GM19240 (cell line): ENCODE measurements around the gene KIAA1191.
"Not testable (repeated sequence)": the region's sequence is repeated elsewhere in the genome, so short reads cannot be mapped to it uniquely, and the experiment has no call there.

Experiments used
- DNase-seq: peaks from one replicate; pipeline ENCODE4 v3.0.0; 2011; ENCODE audit warnings: low spot score; ENCODE audit not compliant: insufficient read length

KIAA1191 gene

DNA sequence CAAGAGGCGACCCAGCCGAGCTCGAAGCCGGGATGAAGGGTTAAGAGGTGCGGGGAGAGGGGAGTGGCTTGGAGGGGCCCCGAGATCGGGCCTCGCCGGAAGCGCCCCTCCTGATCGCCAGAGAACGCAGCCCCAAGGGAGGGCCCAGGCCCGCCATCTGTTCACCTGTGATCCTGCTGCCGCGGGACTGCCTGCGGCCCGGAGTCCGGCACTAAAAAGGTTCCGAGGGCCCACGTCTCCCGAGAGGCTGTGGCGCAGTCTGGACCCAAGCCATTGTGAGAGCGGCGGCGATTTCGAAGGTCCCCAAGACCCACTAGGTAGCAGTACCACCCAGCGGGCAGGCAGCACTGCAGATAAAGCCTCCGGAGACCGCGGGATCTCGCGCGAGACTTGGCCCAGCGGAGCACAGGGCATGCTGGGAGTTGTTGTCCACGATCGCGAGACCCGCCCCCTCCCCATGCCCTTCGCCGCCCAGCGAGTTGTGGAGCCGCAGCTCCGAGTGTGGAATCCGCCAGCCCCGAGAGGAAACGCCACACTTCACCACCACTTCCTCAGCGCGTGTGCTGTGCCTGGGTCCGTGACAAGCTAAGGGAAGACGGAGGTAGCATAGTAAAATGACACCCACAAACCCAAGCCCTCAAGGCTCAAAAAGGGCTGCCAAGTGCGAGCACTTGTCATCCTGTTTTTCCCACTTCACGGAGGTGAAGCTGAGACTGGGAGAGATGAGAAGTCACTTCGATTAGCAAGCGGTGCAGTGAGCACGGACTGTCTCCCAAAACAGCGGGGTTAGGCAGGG, at the start of gene KIAA1191:
Gene KIAA1191 (minus strand): TSS at position 328 of the 796 bp plus-strand sequence. CDS start 2,256 bp downstream, outside the sequence.
- peak; percentile 87 for DNase-seq

- no peak for DNase-seq
Measured at GRCh38 chr5:176410486-176411180, 49.1 kb upstream of the KIAA1191 start.

- no peak for DNase-seq
Measured at GRCh38 chr5:176409765-176410164, 48.2 kb upstream of the KIAA1191 start.

DNA sequence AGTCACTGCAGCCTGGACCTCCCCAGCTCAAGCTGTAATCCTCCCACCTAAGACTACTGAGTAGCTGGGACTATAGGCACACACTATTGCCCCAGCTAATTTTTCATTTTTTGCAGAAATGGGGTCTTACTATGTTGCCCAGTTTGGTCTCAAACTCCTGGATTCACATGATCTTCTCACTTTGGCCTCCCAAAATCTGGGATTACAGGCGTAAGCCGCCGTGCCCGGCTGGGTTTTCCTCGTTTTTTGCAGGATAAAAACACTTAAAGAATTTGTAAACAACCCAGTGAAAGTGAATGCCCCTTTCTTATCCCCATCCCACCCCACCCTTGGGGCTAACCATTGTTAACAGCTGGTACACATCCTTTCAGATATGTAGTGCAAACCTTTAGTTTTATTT, 47.0 kb upstream of the KIAA1191 start:
- DNase-seq = no peak

- not testable (repeated sequence) for DNase-seq
Measured at GRCh38 chr5:176408252-176408573, 46.6 kb upstream of the KIAA1191 start.

- no peak for DNase-seq
Measured at GRCh38 chr5:176407456-176408251, 46.1 kb upstream of the KIAA1191 start.

DNA sequence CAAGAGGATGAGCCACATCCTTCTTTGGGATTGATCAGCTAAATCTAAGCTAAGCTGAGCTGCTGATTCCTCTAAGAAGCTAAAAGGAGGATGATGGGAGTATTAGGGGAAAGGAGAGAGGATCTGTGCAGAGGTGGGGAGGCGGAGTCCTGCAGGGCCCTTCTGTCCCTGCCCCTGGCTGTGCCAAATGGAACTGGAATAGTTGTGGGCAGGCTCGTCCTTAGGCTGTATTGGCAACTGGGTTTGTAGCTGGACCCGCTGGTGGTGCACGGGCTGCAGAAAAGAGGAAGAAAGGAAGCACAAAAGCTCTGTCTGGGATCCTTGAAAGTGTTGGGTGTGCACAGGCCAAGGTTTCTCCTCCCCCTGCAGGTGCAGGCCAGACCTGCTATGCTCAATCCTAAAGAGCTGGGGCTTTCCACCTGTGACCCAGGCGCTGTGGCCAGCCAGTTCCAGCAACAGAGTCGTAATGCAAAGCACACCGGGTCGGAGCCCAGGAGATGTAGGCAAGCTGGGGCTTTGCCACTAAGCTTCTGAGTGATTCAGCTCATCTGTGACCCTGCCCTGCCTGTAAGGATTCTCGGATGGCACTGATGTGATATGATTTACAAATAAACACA, 45.0 kb upstream of the KIAA1191 start:
- no peak for DNase-seq

DNA sequence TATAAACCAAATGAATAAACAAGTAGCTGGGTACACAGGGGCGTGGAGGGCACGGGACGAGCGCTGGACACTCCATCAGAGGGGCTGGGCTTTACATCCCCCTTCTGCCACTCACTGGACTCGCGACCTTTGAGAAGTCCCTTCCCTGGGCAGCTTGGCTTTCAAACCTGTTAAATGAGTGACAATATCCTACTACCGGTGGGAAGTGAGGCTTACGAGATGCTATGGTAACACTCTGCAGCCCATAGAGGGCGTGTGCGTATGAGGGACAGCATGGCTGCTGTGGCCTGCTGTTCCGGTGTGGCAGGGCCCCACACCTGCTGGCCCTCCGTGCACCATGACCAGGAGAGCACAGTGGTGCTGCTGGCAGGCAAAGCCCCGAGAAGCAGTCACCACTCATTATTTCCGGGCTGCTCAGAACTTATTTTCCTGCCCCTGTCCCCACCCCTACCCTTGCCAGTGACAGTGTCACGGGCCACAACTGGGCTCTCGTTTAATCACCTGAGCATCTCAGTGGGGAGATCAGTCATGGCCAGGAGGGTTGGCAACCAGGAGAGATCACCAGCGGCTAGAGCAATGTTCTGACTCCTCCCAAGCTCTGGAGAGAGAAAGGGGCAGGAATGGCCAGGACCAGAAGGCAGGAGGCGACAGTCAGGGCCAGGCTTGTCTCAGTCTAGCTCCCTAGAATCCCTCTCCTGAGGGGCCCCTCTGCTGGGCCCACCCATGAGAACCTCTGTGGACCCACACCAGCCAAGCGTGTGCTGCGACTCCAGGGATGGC, 44.3 kb upstream of the KIAA1191 start:
- no peak for DNase-seq

GRCh38 chr5:176401281-176402205, 40.0 kb upstream of the KIAA1191 start:
- no peak for DNase-seq

- no peak for DNase-seq
Measured at GRCh38 chr5:176400382-176401156, 39.0 kb upstream of the KIAA1191 start.

DNA sequence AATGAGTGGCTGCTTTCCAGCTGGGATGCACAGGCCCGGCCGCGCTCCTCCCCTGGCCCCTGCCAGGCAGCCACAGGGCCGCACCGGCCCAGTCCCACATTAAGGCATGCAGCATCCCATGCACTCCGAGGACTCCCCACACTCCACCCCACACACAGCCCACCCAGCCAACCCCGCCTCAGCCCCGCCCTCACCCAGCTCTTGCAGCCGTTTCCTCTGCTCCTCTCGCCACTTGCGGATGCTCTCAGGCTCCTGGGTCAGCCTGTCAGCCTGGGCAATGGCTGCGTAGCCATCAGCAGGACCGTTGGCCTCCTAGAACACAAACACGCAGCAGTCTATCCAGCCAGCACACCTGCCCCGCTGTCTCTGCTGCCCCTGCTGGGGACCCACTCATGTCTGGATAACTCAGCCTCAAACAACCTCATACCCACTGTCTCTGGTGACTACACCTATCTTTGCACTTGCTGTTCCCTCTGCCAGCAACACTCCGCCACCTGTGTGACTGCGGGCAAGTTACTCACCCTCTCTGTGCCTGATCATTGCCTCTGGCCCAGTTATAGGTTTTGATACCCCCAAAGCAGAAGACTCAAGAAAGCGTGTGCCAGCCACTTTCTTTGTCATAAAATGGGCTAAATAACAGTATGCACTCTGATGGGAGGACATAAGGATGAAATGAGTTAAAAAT, 36.3 kb upstream of the KIAA1191 start:
- no peak for DNase-seq

- DNase-seq = no peak
Measured at GRCh38 chr5:176396330-176396729, 34.8 kb upstream of the KIAA1191 start.

GRCh38 chr5:176394881-176395675, 33.5 kb upstream of the KIAA1191 start:
- DNase-seq = no peak

DNA sequence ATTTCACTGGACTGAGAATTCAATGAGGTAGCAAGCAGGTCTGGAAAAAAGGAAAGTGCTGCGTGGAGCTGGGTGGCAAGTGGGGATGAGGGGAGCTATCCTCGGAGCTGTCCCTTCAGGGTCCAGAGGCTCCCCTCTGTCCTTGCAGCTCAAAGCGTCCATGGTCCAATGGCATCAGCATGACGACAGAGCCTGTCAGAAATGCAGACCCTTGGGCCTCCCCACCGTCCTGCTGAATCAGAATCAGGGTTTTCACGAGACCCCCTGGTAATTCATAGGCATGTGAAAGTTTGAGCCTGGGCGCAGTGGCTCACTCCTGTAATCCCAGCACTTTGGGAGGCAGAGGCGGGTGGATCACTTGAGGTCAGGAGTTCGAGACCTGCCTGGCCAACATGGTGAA, 32.5 kb upstream of the KIAA1191 start:
- DNase-seq = no peak

- no peak for DNase-seq
Measured at GRCh38 chr5:176392526-176392925, 31.0 kb upstream of the KIAA1191 start.

DNA sequence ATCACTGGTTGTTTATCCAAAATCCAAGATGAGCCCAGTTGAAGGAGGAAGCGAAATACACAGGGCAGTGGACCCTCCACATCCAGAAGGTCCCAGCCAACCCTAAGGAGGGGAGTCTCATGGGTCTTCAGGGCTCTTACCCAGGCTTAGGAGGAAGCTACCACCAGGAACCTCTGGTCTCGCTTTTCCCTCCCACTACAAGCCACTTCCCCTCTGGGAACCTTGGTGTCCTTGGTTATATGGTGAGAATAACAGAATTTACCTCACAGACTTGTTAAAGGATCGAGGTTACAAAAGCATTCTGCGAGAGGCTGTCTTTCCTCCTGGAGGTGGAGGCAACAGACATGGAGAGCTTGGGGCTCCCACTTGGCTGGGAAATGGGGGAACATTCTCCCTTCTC, 30.4 kb upstream of the KIAA1191 start:
- DNase-seq = no peak

DNA sequence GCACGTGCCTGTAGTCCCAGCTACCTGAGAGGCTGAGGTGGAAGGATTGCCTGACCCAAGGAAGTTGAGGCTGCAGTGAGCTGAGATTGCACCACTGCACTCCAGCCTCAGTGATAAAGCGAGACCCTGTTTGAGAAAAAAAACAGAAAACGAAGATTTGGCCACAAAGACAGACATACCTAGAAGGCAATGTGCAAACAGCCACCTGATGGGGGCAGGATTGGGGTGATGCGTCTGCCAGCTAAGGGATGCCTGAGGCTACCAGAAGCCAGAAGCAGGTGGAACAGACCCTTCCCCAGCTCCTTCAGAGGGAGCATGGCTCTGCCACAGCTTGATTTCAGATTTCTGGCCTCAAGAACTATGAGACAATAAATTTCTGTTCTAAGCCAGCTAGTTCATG, 29.9 kb upstream of the KIAA1191 start:
- DNase-seq = no peak
